Embryonic facial prominence (tissue), 1 donor: Measurements from ENCODE around the gene DDIT3.

ENCODE experiments used
- DNase-seq: peaks from one replicate; pipeline ENCODE4 v3.0.0-alpha.2; 2016; ENCODE audit errors: extremely low spot score

Gene DDIT3

GRCh38 chr12:57485695-57486094 lies 34.6 kb downstream of the DDIT3 start:
- DNase-seq, result no peak

DNA sequence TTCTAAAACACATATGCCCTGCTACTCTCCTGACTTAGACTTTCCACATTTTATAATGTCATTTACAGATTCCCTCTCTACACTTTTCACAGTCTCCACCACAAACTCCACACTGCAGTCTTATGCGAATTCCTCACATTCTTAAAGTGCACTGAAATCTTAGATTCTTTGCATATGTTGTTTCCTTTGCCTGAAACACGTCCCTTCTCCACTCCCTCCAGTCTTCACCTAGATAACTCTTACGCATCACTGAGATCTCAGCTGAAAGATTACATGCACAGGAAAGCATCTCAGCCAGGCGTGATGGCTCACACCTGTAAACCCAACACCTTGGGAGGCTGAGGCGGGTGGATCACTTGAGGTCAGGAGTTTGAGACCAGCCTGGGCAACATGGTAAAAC lies 36.8 kb downstream of the DDIT3 start:
- no peak for DNase-seq

GRCh38 chr12:57481671-57482070 lies 38.6 kb downstream of the DDIT3 start:
- DNase-seq, result no peak

DNA sequence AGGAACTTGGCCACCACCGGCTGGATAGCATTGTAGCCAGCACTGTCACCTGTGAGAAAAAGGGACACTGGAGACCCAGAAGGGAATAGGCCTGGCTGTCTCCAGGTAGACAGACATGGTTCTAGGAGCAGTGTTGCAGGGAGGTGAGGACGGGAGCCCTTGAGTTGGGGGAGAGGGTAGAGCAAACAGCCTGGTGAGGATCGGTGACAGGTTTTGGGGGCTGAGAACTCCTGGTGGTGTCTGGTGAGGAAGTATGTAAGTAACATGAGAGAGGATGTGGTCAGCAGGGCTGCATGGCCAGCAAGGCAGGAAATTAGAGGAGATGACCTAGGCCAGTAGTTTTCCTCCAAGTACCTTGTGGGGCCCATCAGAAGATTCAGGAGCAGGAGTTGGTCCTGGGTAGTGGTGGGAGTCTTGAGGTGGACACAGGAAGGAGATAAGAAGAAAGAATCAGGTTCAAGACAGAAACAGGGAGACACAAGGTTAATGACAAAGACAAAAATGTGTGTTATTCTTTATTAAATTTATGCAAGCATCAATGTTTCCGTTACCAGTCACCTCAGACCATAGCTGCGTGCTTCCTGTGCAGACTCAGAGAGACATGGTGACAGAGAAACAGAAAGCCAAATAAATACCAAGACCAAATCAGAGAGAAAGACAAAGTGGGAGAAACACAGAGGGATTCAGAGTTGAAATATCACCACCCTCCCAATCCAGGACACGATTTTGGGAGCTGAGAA lies 40.8 kb downstream of the DDIT3 start, which contains the start of gene ARHGAP9:
TSS of gene ARHGAP9 (minus strand) at position 491 of the 740 bp plus-strand sequence. CDS start at position 31, 460 bp downstream.
- no peak for DNase-seq

DNA sequence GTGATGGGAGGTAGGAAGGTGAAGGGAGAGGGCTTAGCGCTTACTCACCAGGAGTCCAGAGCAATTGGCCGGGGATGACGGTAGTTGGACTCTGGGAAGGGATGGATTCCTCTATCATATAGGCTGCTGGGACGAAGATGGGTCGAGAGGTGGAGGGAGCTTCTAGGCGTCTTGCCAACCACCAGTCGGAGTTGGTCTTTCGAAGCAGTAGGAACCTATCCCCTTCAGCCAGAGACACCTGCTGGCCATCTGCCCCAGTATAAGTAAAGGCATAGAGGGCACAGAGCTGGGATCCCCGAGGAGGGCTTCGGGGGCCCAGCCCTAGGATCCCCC lies 41.3 kb downstream of the DDIT3 start:
- DNase-seq, result no peak

DNA sequence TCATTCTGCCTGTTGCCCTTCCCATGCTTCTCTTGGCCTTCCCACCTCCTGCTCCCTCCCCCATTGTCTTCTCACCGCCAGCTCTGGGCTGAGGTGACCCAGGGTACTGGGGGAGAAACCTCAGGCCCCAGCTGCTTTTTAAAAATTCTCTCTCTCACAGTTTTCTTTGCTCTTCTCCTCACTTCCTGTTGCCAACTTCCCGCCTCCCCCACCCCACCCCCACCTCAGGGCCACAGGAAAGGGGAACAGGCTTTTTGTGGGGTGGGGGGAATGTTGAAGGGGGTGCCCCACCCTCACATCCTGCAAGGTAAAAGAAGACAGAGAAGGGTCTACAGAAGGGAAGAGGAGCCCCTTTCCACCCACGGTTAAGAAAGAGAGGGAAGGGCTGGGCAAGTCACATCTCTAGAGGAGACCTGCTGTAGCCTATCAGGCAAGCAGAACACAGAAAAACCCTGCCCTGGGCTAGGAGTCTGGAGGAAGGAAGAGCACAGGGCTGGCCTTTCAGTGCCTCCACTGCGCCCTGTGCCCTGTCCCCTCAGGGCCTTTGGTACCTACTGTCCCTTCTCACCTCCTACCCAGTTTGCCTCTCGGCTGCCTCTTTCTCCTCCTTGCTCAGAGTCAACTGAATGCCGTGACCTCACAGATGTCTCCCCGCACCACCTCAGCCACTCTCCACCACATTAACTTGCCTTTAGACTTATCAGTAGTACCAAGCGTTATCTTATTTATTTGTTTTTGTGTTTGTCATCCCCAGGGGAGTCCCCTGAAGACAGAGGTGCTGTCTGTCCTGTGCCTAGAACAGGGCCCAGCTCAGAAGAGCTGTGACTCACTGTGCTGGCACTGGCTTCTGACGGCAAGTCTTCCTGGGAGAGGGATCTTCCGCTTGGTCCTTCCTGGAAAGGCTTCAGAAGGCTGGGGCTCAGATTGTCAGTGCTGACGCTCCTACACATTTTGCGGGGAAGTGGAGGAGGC lies 42.3 kb downstream of the DDIT3 start:
- DNase-seq, result no peak

GRCh38 chr12:57476993-57477709 lies 43.2 kb downstream of the DDIT3 start:
- DNase-seq, result no peak

DNA sequence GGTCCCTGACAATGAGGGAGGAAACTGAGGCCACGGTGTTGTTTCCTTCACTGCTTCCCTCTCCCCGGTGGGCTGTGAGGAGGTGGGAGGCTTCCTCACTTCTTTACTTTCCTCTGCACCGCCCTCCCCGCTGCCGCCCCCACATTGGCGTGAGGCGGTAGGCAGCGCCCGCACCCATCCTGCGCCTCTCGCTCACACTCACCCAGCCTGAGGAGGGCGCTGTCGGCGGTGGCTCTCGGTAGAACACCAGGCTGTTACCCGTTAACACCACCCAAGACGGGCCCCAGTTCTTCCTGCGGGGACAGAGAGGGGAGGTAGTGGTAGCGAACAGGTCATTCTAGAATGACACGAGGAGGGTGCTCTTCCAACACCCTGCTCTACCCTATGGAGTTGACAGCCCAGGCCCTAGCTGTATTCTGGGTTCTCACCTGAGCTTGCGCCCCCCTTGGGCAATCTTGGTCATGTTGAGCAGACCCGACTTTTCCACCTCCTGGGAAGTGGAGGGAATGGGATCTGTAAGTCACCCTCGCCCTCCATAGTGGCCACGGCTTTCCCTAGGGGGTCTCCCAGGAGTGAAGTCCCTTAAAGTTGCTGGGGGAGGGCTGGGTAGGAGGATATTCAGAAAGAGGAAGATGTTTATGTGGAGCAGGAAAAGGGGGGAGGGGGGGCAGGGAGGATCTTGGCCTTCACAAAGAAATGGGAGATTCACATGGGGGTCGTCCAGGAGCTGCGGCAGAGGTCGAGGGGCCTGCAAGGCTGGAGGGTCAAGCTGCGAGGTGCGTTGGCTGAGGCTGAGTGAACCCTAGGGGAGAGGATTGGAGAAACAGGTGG lies 43.9 kb downstream of the DDIT3 start:
- no peak for DNase-seq

GRCh38 chr12:57475271-57476161 lies 44.8 kb downstream of the DDIT3 start:
- no peak for DNase-seq

- no peak for DNase-seq
These were observed 45.5 kb downstream of the DDIT3 start for GRCh38 chr12:57474862-57475261.

- DNase-seq, result no peak
These were observed 45.9 kb downstream of the DDIT3 start for GRCh38 chr12:57474430-57474829.

DNA sequence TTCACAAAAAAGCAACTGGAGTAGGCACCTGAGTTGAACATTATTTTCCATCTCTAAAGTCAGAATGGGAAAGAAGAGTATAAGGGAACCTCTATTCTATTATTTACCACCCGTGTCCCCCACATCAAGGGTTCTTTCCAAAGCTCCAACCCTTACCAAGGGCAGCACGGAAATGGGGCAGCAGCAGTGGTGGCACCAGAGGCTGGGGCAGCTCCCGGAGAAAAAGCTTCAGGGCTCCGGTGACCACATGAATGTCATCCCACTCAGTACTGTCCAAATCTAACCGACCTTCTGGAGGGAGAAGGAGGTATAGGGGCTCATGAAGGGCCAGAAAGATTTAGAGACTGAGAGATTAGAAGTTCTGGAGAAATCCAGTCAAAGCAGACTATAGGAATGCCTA lies 46.4 kb downstream of the DDIT3 start:
- DNase-seq, result no peak

GRCh38 chr12:57473392-57473791 lies 46.9 kb downstream of the DDIT3 start:
- DNase-seq, result no peak

GRCh38 chr12:57472391-57472790 lies 47.9 kb downstream of the DDIT3 start:
- no peak for DNase-seq

GRCh38 chr12:57471661-57472060 lies 48.7 kb downstream of the DDIT3 start:
- DNase-seq, result no peak

GRCh38 chr12:57470970-57471656 lies 49.2 kb downstream of the DDIT3 start:
- DNase-seq, result no peak

GRCh38 chr12:57470286-57470969 lies 49.9 kb downstream of the DDIT3 start:
- DNase-seq, result no peak

- no peak for DNase-seq
These were observed 50.8 kb downstream of the DDIT3 start for GRCh38 chr12:57469296-57470164.
